ENCODE data around the gene LPAR1.

LPAR1 gene

DNA sequence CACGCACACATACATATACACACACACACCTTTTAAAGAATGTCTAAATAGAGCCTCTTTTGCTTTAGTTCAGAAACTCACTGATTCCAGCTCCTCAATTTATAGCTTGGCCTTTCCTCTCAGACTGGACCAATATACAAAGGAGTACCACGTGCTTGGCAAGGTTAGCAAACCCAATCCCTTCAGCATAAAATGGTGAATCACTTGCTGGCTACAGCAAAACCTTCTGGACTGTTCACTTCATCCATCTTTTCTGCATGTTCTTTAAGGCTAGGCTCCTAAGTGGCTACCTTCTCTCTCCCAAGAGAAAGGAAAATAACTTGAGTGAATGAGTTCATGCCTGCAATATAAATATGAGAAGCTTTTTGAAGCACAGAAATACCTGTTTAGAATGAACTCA, 109.7 kb downstream of the LPAR1 start:
- H3K36me3 ChIP-seq (ENCODE audit: control insufficient read depth in 2 of 2, insufficient read depth in 1 of 2, low read length in 2 of 2): no peaks in the 10 kb centered on the region
- POLR2A ChIA-PET: no interaction called here
- CTCF ChIA-PET: no interaction called here

DNA sequence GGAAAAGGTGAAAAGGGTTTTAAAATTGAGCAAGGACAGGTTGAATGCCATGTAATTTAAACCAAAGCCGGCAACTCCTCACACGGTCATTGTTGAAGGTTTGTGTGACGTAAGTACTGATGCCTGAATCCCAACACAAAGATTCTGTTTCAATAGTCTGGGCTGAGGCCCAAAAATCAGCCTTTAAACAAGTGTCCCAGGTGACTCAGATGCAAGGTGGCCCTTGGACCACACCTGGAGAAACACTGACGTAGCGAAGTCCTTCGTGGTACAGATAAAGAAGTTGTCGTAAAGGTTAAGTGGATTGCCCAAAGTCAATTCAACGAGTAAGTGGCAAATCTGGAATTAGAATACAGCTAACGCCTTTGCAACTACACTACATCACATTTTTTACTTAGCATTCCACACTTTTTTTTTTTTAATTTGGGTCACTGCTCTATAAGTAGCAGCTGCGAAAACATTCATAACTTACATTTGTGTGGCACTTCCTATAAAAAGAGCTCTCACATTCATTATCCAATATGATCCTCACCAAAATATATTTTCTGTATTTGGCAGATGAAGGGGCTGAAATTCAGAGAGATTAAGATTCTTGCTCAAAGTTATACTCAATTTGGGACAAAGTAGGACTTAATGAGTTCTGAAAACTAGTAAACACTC, 111.3 kb downstream of the LPAR1 start:
- no peak overlapping the region for H3K4me3 ChIP-seq (ENCODE audit: low read depth, low read length)
- H3K27ac ChIP-seq (ENCODE audit: extremely low read depth, low read depth, low read length): no peak overlapping the region
- H3K9me3 ChIP-seq (ENCODE audit: control insufficient read depth, insufficient read depth, low read depth, low read length): no peaks in the 10 kb centered on the region
- H3K4me1 ChIP-seq (ENCODE audit: control insufficient read depth, insufficient read depth, low read length): no peaks in the 10 kb centered on the region
- POLR2A ChIA-PET: interaction anchor here (0.7 kb wide), 1 partner anchor 141 kb away, joined by 3 read pairs; no protein-coding TSS in a partner anchor
- CTCF ChIA-PET: no interaction called here
- H3K36me3 ChIP-seq (ENCODE audit: control insufficient read depth in 2 of 2, insufficient read depth in 1 of 2, low read length in 2 of 2): no peaks in the 10 kb centered on the region
- TF ChIP-seq ZNF302 (tag by site-specific recombination; IDR thresholded peaks at IDR 0.05; ENCODE audit: low read depth): no peak
- TF ChIP-seq PRDM2 (tag by site-specific recombination; IDR thresholded peaks at IDR 0.05; ENCODE audit: borderline replicate concordance): no peak
- TF ChIP-seq ZNF707 (tag by site-specific recombination; IDR thresholded peaks at IDR 0.05): no peak
- no peak for TF ChIP-seq ZNF555 (tag by site-specific recombination; conservative IDR thresholded peaks at IDR 0.05)
- no peak for TF ChIP-seq ZFP37 (tag by site-specific recombination; IDR thresholded peaks at IDR 0.05)
- TF ChIP-seq FEZF1 (tag by site-specific recombination; IDR thresholded peaks at IDR 0.05): no peak
- no peak for TF ChIP-seq ZNF169 (tag by site-specific recombination; IDR thresholded peaks at IDR 0.05)
- TF ChIP-seq ZNF416 (tag by site-specific recombination; IDR thresholded peaks at IDR 0.05): no peak
- TF ChIP-seq GLI2 (tag by site-specific recombination; IDR thresholded peaks at IDR 0.05; ENCODE audit: borderline replicate concordance, low read depth): no peak
- no peak for TF ChIP-seq ZNF660 (tag by site-specific recombination; IDR thresholded peaks at IDR 0.05)
- TF ChIP-seq ZNF239 (tag by site-specific recombination; IDR thresholded peaks at IDR 0.05): no peak
- no peak for TF ChIP-seq REPIN1 (tag by site-specific recombination; IDR thresholded peaks at IDR 0.05; ENCODE audit: low read depth)
- no peak for TF ChIP-seq ZNF184 (tag by site-specific recombination; IDR thresholded peaks at IDR 0.05)

More for the DNA sequence above, 109.7 kb downstream of the LPAR1 start:
- no peak for TF ChIP-seq ZNF37A (tag by site-specific recombination; IDR thresholded peaks at IDR 0.05)
- no peak for TF ChIP-seq GLIS2 (tag by site-specific recombination; IDR thresholded peaks at IDR 0.05)
- no peak for TF ChIP-seq ZBTB26 (tag by site-specific recombination; optimal IDR thresholded peaks at IDR 0.05)
- TF ChIP-seq GLI2 (tag by site-specific recombination; IDR thresholded peaks at IDR 0.05; ENCODE audit: borderline replicate concordance, low read depth): no peak
- no peak for TF ChIP-seq KLF10 (tag by site-specific recombination; IDR thresholded peaks at IDR 0.05)
- TF ChIP-seq ZNF843 (tag by site-specific recombination; IDR thresholded peaks at IDR 0.05): no peak
- TF ChIP-seq, protein P1, sequence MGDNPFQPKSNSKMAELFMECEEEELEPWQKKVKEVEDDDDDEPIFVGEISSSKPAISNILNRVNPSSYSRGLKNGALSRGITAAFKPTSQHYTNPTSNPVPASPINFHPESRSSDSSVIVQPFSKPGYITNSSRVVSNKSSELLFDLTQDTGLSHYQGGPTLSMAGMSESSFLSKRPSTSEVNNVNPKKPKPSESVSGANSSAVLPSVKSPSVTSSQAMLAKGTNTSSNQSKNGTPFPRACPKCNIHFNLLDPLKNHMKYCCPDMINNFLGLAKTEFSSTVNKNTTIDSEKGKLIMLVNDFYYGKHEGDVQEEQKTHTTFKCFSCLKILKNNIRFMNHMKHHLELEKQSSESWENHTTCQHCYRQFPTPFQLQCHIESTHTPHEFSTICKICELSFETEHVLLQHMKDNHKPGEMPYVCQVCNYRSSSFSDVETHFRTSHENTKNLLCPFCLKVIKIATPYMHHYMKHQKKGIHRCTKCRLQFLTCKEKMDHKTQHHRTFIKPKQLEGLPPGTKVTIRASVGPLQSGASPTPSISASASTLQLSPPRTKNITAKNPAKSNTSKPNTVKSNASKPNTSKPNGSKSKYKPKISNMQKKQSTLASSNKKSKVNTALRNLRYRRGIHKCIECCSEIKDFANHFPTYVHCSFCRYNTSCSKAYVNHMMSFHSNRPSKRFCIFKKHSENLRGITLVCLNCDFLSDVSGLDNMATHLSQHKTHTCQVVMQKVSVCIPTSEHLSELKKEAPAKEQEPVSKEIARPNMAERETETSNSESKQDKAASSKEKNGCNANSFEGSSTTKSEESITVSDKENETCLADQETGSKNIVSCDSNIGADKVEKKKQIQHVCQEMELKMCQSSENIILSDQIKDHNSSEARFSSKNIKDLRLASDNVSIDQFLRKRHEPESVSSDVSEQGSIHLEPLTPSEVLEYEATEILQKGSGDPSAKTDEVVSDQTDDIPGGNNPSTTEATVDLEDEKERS (tag by site-specific recombination; IDR thresholded peaks at IDR 0.05): no peak
- TF ChIP-seq ZNF433 (tag by site-specific recombination; IDR thresholded peaks at IDR 0.05; ENCODE audit: low read depth): no peak
- TF ChIP-seq ZNF785 (tag by site-specific recombination; IDR thresholded peaks at IDR 0.05): no peak
- Histone ChIP-seq H3K4me3 (ENCODE audit: low read depth, low read length) (no peak overlapping the region), H3K4me1 (ENCODE audit: control insufficient read depth, insufficient read depth, low read length) (no peaks in the 10 kb centered on the region), H3K9me3 (ENCODE audit: control insufficient read depth, insufficient read depth, low read depth, low read length) (no peaks in the 10 kb centered on the region), H3K27ac (ENCODE audit: extremely low read depth, low read depth, low read length) (no peak overlapping the region)
